Ramos (cell line): Measurements from ENCODE around the gene ADCY4.
"Not testable (repeated sequence)": the region's sequence is repeated elsewhere in the genome, so short reads cannot be mapped to it uniquely, and the experiment has no call there.

Experiments
- in situ Hi-C: fragments of 300-500 bp; cut with MboI; formaldehyde crosslinking; loops from one replicate; pipeline ENCODE4 v1.14.3; 2022; ENCODE audit warnings: low sequenced_read_pairs; ENCODE audit not compliant: unreplicated experiment

ADCY4 gene

GRCh38 chr14:24342889-24343288 is 8.0 kb upstream of the ADCY4 start:
- in situ Hi-C loops, result no loop called here

GRCh38 chr14:24340606-24341005 is 5.7 kb upstream of the ADCY4 start:
- in situ Hi-C loops, result no loop called here

GRCh38 chr14:24339284-24340151 is 4.6 kb upstream of the ADCY4 start, which contains the start of gene RIPK3:
Gene RIPK3, minus strand, starts transcription at chr14:24339991. Its CDS starts 165 bp downstream, at chr14:24339826.
- in situ Hi-C loops, result no loop called here

GRCh38 chr14:24338843-24339242 is 4.0 kb upstream of the ADCY4 start:
- in situ Hi-C loops, result no loop called here

- in situ Hi-C loops, result no loop called here
These were observed 2.9 kb upstream of the ADCY4 start for GRCh38 chr14:24337824-24338175.

- in situ Hi-C loops, result no loop called here
These were observed 2.4 kb upstream of the ADCY4 start for GRCh38 chr14:24337144-24337823.

- in situ Hi-C loops, result no loop called here
These were observed 745 bp upstream of the ADCY4 start for GRCh38 chr14:24335461-24336171.

GRCh38 chr14:24332268-24332993 is 2.4 kb downstream of the ADCY4 start:
- in situ Hi-C loops, result loop anchor here (5.0 kb wide), 1 partner anchor 100 kb away; no protein-coding TSS in a partner anchor

- in situ Hi-C loops, result loop anchor here (5.0 kb wide), 1 partner anchor 101 kb away; no protein-coding TSS in a partner anchor
These were observed 3.1 kb downstream of the ADCY4 start for GRCh38 chr14:24331731-24332267.

- in situ Hi-C loops, result loop anchor here (5.0 kb wide), 1 partner anchor 101 kb away; no protein-coding TSS in a partner anchor
These were observed 3.7 kb downstream of the ADCY4 start for GRCh38 chr14:24330973-24331674.

GRCh38 chr14:24329736-24330135 is 5.1 kb downstream of the ADCY4 start:
- in situ Hi-C loops, result loop anchor here (5.0 kb wide), 1 partner anchor 103 kb away; no protein-coding TSS in a partner anchor

- in situ Hi-C loops, result no loop called here
These were observed 5.7 kb downstream of the ADCY4 start for GRCh38 chr14:24329073-24329663.

- in situ Hi-C loops, result not testable (repeated sequence)
These were observed 7.0 kb downstream of the ADCY4 start for GRCh38 chr14:24327914-24328313.

- in situ Hi-C loops, result no loop called here
These were observed 7.6 kb downstream of the ADCY4 start for GRCh38 chr14:24327303-24327702.

- in situ Hi-C loops, result no loop called here
These were observed 8.9 kb downstream of the ADCY4 start for GRCh38 chr14:24325963-24326362.

- in situ Hi-C loops, result no loop called here
These were observed 9.8 kb downstream of the ADCY4 start for GRCh38 chr14:24325041-24325530.

- in situ Hi-C loops, result no loop called here
These were observed 10.8 kb downstream of the ADCY4 start for GRCh38 chr14:24324024-24324423.

GRCh38 chr14:24323341-24323740 is 11.5 kb downstream of the ADCY4 start:
- in situ Hi-C loops, result no loop called here

- in situ Hi-C loops, result no loop called here
These were observed 12.2 kb downstream of the ADCY4 start for GRCh38 chr14:24322672-24323071.
